OCI-LY1 (cell line): Measurements from ENCODE around the gene KIF13A.

Source experiments
- CTCF ChIP-seq: fragments of 200-600 bp; sonication (generic), shearing (Covaris generic); IDR thresholded peaks from 2 replicates; pipeline ENCODE4 v1.5.1; 2017; ENCODE audit warnings: mild to moderate bottlenecking, antibody characterized with exemption, low read length, moderate library complexity, mixed read lengths
- EZH2 ChIP-seq: fragments of 200-600 bp; sonication (generic), shearing (Covaris generic); IDR thresholded peaks from 2 replicates; pipeline ENCODE4 v1.8.0; 2017; ENCODE audit warnings: borderline replicate concordance, mixed run types, mild to moderate bottlenecking, antibody characterized with exemption, low read length, moderate library complexity, mixed read lengths

- TF ChIP-seq EZH2 (no peak), CTCF (no peak)
Observed at GRCh38 chr6:17999425-17999824, 12.0 kb upstream of the KIF13A start.
